ENCODE data around the gene ZNF784. TPM values are rescaled to one million over a fixed set of nuclear protein-coding genes. Genes with fewer than 3 reads are reported as not detected.

ZNF784 gene
- total and polyA plus RNA-seq, 9 of the 15 experiments (the other 6 are each of a cell fraction or from before 2014, with no cell fraction given), result 0.14 to 6.1 (median 2.1) TPM

GRCh38 chr19:55643003-55643886 lies 18.9 kb upstream of the ZNF784 start, which contains the start of gene ZNF581 (continued):
- TF ChIP-seq L3MBTL2 (IDR thresholded peaks at IDR 0.05), result peak; percentile 19; the same call in 1 of the 2 replicates
- TF ChIP-seq, protein P1, sequence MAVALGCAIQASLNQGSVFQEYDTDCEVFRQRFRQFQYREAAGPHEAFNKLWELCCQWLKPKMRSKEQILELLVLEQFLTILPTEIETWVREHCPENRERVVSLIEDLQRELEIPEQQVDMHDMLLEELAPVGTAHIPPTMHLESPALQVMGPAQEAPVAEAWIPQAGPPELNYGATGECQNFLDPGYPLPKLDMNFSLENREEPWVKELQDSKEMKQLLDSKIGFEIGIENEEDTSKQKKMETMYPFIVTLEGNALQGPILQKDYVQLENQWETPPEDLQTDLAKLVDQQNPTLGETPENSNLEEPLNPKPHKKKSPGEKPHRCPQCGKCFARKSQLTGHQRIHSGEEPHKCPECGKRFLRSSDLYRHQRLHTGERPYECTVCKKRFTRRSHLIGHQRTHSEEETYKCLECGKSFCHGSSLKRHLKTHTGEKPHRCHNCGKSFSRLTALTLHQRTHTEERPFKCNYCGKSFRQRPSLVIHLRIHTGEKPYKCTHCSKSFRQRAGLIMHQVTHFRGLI (CRISPR knock-in tag; IDR thresholded peaks at IDR 0.05), result no peak
- TF ChIP-seq TFAM (CRISPR knock-in tag; conservative IDR thresholded peaks at IDR 0.05), result no peak
- peak; percentile 63 for TF ChIP-seq POLR2B (IDR thresholded peaks at IDR 0.05; ENCODE audit: low read depth, partially characterized antibody)
- no peak for TF ChIP-seq ZFP30 (CRISPR knock-in tag; IDR thresholded peaks at IDR 0.05; ENCODE audit: borderline replicate concordance)
- no peak for TF ChIP-seq ZKSCAN8 (CRISPR knock-in tag; IDR thresholded peaks at IDR 0.05)
- no peak for TF ChIP-seq KHSRP (IDR thresholded peaks at IDR 0.05)
- 0 out of 2 replicates have a peak, but pooled peaks have one; percentile 29 for TF ChIP-seq NR2C2 (CRISPR knock-in tag; IDR thresholded peaks at IDR 0.05)
- TF ChIP-seq NR2C2 (tag; IDR thresholded peaks at IDR 0.05), result peak; percentile 68
- peak; percentile 77 for TF ChIP-seq RBFOX2 (IDR thresholded peaks at IDR 0.05; ENCODE audit: low read depth, low read length)
- TF ChIP-seq NFYB (IDR thresholded peaks at IDR 0.05; ENCODE audit: extremely low read depth, insufficient read length), result no peak
- TF ChIP-seq TRIM28 (IDR thresholded peaks at IDR 0.05), result no peak
- TF ChIP-seq CBFA2T3 (IDR thresholded peaks at IDR 0.05), result no peak
- no peak for TF ChIP-seq NCOA2 (IDR thresholded peaks at IDR 0.05; ENCODE audit: partially characterized antibody in 2 of 2)
- TF ChIP-seq FOS (IDR thresholded peaks at IDR 0.05; ENCODE audit: extremely low read depth, insufficient read length), result no peak
- no peak for TF ChIP-seq ZNF282 (CRISPR knock-in tag; IDR thresholded peaks at IDR 0.05)
- no peak for TF ChIP-seq MCM5 (IDR thresholded peaks at IDR 0.05; ENCODE audit: low read depth)
- TF ChIP-seq RBM25 (IDR thresholded peaks at IDR 0.05; ENCODE audit: low read depth, low read length, severe bottlenecking), result peak; percentile 14
- TF ChIP-seq FIP1L1 (IDR thresholded peaks at IDR 0.05; ENCODE audit: low read depth, low read length, poor library complexity, severe bottlenecking), result peak; percentile 79
- no peak for TF ChIP-seq NR4A1 (CRISPR knock-in tag; IDR thresholded peaks at IDR 0.05)
- TF ChIP-seq NR4A1 (tag; IDR thresholded peaks at IDR 0.05), result no peak
- no peak for TF ChIP-seq E2F4 (CRISPR knock-in tag; IDR thresholded peaks at IDR 0.05; ENCODE audit: low read depth)
- TF ChIP-seq, protein P2, sequence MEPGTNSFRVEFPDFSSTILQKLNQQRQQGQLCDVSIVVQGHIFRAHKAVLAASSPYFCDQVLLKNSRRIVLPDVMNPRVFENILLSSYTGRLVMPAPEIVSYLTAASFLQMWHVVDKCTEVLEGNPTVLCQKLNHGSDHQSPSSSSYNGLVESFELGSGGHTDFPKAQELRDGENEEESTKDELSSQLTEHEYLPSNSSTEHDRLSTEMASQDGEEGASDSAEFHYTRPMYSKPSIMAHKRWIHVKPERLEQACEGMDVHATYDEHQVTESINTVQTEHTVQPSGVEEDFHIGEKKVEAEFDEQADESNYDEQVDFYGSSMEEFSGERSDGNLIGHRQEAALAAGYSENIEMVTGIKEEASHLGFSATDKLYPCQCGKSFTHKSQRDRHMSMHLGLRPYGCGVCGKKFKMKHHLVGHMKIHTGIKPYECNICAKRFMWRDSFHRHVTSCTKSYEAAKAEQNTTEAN (CRISPR knock-in tag; IDR thresholded peaks at IDR 0.05), result no peak
- peak; percentile 91 to 95 for TF ChIP-seq MAZ (CRISPR knock-in tag; conservative IDR thresholded peaks at IDR 0.05 in 1 of 2, IDR thresholded peaks at IDR 0.05 in 1 of 2)
- TF ChIP-seq NFATC3 (IDR thresholded peaks at IDR 0.05), result no peak
- TF ChIP-seq ZNF431 (CRISPR knock-in tag; IDR thresholded peaks at IDR 0.05), result no peak

All from K562 (cell line).